CD4-positive, alpha-beta T cell treated with Interleukin-12 subunit alpha and Interleukin-12 subunit beta, for 1 hour (primary cell): ENCODE results near the gene DIP2C.
"Not testable (repeated sequence)": the region's sequence is repeated elsewhere in the genome, so short reads cannot be mapped to it uniquely, and the experiment has no call there.

Experiments used
- DNase-seq: peaks from one replicate; pipeline ENCODE4 v3.0.0-alpha.2; 2020

The DIP2C gene

GRCh38 chr10:282294-283139 lies 407.0 kb downstream of the DIP2C start:
- no peak for DNase-seq

- no peak for DNase-seq
These were observed 409.8 kb downstream of the DIP2C start for GRCh38 chr10:279655-280054.

- no peak for DNase-seq
These were observed 410.2 kb downstream of the DIP2C start for GRCh38 chr10:279232-279631.

GRCh38 chr10:278707-279106 lies 410.8 kb downstream of the DIP2C start:
- DNase-seq = no peak

GRCh38 chr10:277963-278362 lies 411.5 kb downstream of the DIP2C start:
- DNase-seq = no peak

- no peak for DNase-seq
These were observed 413.8 kb downstream of the DIP2C start for GRCh38 chr10:275680-276079.

GRCh38 chr10:274866-275265 lies 414.6 kb downstream of the DIP2C start:
- no peak for DNase-seq

GRCh38 chr10:273088-273487 lies 416.4 kb downstream of the DIP2C start:
- no peak for DNase-seq

GRCh38 chr10:271722-272121 lies 417.7 kb downstream of the DIP2C start:
- DNase-seq = no peak

GRCh38 chr10:271201-271600 lies 418.3 kb downstream of the DIP2C start:
- no peak for DNase-seq

GRCh38 chr10:269440-270074 lies 419.9 kb downstream of the DIP2C start:
- DNase-seq = no peak

- no peak for DNase-seq
These were observed 421.8 kb downstream of the DIP2C start for GRCh38 chr10:267705-268104.

GRCh38 chr10:266974-267425 lies 422.5 kb downstream of the DIP2C start:
- no peak for DNase-seq

GRCh38 chr10:265816-266588 lies 423.5 kb downstream of the DIP2C start:
- DNase-seq = not testable (repeated sequence)

GRCh38 chr10:265074-265440 lies 424.4 kb downstream of the DIP2C start:
- DNase-seq = not testable (repeated sequence)

GRCh38 chr10:264160-265073 lies 425.1 kb downstream of the DIP2C start:
- DNase-seq = not testable (repeated sequence)

GRCh38 chr10:260819-261429 lies 428.5 kb downstream of the DIP2C start:
- DNase-seq = no peak

- no peak for DNase-seq
These were observed 437.4 kb downstream of the DIP2C start for GRCh38 chr10:251982-252582.

- DNase-seq = no peak
These were observed 441.2 kb downstream of the DIP2C start for GRCh38 chr10:248307-248706.

- DNase-seq = no peak
These were observed 442.0 kb downstream of the DIP2C start for GRCh38 chr10:247480-247879.

GRCh38 chr10:246431-246830 lies 443.0 kb downstream of the DIP2C start:
- no peak for DNase-seq

- DNase-seq = no peak
These were observed 445.2 kb downstream of the DIP2C start for GRCh38 chr10:244227-244626.
